HUES6 (cell line): ENCODE results near the gene CSF1R.

Experiments
- H3K27ac ChIP-seq: 2 replicates; pipeline ENCODE4 v1.7.0; 2013; ENCODE audit warnings: low read depth, mild to moderate bottlenecking, low read length, inconsistent platforms
- H3K27me3 ChIP-seq: 2 replicates; pipeline ENCODE4 v1.6.1; 2013; ENCODE audit warnings: low read length; ENCODE audit not compliant: control insufficient read depth, insufficient read depth
- H3K36me3 ChIP-seq: 2 replicates; pipeline ENCODE4 v1.6.1; 2013; ENCODE audit warnings: low read length; ENCODE audit not compliant: control insufficient read depth, insufficient read depth
- H3K4me1 ChIP-seq: 2 replicates; pipeline ENCODE4 v1.6.1; 2013; ENCODE audit warnings: low read length; ENCODE audit not compliant: control insufficient read depth, insufficient read depth
- H3K4me3 ChIP-seq: 2 replicates; pipeline ENCODE4 v1.5.1; 2013; ENCODE audit warnings: low read depth, low read length
- H3K9ac ChIP-seq: one replicate; pipeline ENCODE4 v1.6.1; 2013; ENCODE audit warnings: mild to moderate bottlenecking, low read length
- H3K9me3 ChIP-seq: 2 replicates; pipeline ENCODE4 v1.6.1; 2013; ENCODE audit warnings: low read depth, low read length; ENCODE audit not compliant: control insufficient read depth, insufficient read depth

The CSF1R gene

GRCh38 chr5:150085950-150086715 is at the start of gene CSF1R:
Gene CSF1R, minus strand, starts transcription at chr5:150086554. Its CDS starts 127 bp downstream, at chr5:150086427.
- H3K9me3 ChIP-seq = no peaks in the 10 kb centered on the region
- H3K27ac ChIP-seq = no peak within 1 kb of the TSS
- no peak within 1 kb of the TSS for H3K4me3 ChIP-seq
- peaks cover 16% of the 10 kb centered on the region for H3K4me1 ChIP-seq
- H3K9ac ChIP-seq = no peak within 1 kb of the TSS
- H3K27me3 ChIP-seq = no peaks in the 10 kb centered on the region
- no peaks in the 10 kb centered on the region for H3K36me3 ChIP-seq

GRCh38 chr5:150135557-150136304 is 49.4 kb upstream of the CSF1R start:
- Histone ChIP-seq H3K36me3 (no peaks in the 10 kb centered on the region; the same call in 1 of the 2 replicates), H3K27ac (no peak overlapping the region), H3K4me3 (no peak overlapping the region), H3K9ac (peak overlapping the region; percentile 17), H3K4me1 (peaks cover 73% of the 10 kb centered on the region), H3K27me3 (peaks cover 30% of the 10 kb centered on the region), H3K9me3 (no peaks in the 10 kb centered on the region)

- no peak overlapping the region for H3K4me3 ChIP-seq
- peaks cover 6% of the 10 kb centered on the region; the same call in 1 of the 2 replicates for H3K36me3 ChIP-seq
- H3K9me3 ChIP-seq = no peaks in the 10 kb centered on the region
- H3K4me1 ChIP-seq = peaks cover 73% of the 10 kb centered on the region
- H3K27ac ChIP-seq = no peak overlapping the region
- no peak overlapping the region for H3K9ac ChIP-seq
- H3K27me3 ChIP-seq = peaks cover 36% of the 10 kb centered on the region
Measured at GRCh38 chr5:150134198-150134588, 47.8 kb upstream of the CSF1R start.

- no peaks in the 10 kb centered on the region for H3K9me3 ChIP-seq
- peaks cover 36% of the 10 kb centered on the region for H3K27me3 ChIP-seq
- H3K27ac ChIP-seq = no peak overlapping the region
- peaks cover 10% of the 10 kb centered on the region; the same call in 1 of the 2 replicates for H3K36me3 ChIP-seq
- H3K9ac ChIP-seq = no peak overlapping the region
- no peak overlapping the region for H3K4me3 ChIP-seq
- peaks cover 68% of the 10 kb centered on the region for H3K4me1 ChIP-seq
Measured at GRCh38 chr5:150133581-150134197, 47.3 kb upstream of the CSF1R start.

- H3K27ac ChIP-seq = no peak overlapping the region
- peaks cover 58% of the 10 kb centered on the region for H3K4me1 ChIP-seq
- H3K36me3 ChIP-seq = peaks cover 10% of the 10 kb centered on the region; the same call in 1 of the 2 replicates
- no peaks in the 10 kb centered on the region for H3K9me3 ChIP-seq
- H3K4me3 ChIP-seq = no peak overlapping the region
- H3K27me3 ChIP-seq = peaks cover 36% of the 10 kb centered on the region
- no peak overlapping the region for H3K9ac ChIP-seq
Measured at GRCh38 chr5:150132740-150133139, 46.4 kb upstream of the CSF1R start.

GRCh38 chr5:150131978-150132694 is 45.8 kb upstream of the CSF1R start:
- Histone ChIP-seq H3K36me3 (peaks cover 10% of the 10 kb centered on the region; the same call in 1 of the 2 replicates), H3K9me3 (no peaks in the 10 kb centered on the region), H3K9ac (no peak overlapping the region), H3K27me3 (peaks cover 36% of the 10 kb centered on the region), H3K27ac (no peak overlapping the region), H3K4me3 (no peak overlapping the region), H3K4me1 (peaks cover 52% of the 10 kb centered on the region)

GRCh38 chr5:150131461-150131860 is 45.1 kb upstream of the CSF1R start:
- Histone ChIP-seq H3K4me3 (peak overlapping the region; percentile 1; the same call in 1 of the 2 replicates), H3K27me3 (peaks cover 36% of the 10 kb centered on the region), H3K9ac (peak overlapping the region; percentile 45), H3K27ac (no peak overlapping the region; the same call in 1 of the 2 replicates), H3K4me1 (peaks cover 45% of the 10 kb centered on the region), H3K9me3 (no peaks in the 10 kb centered on the region), H3K36me3 (peaks cover 12% of the 10 kb centered on the region; the same call in 1 of the 2 replicates)

- peaks cover 16% of the 10 kb centered on the region; the same call in 1 of the 2 replicates for H3K36me3 ChIP-seq
- peaks cover 36% of the 10 kb centered on the region for H3K4me1 ChIP-seq
- peaks cover 33% of the 10 kb centered on the region for H3K27me3 ChIP-seq
- H3K4me3 ChIP-seq = no peak overlapping the region
- peak overlapping the region; percentile 7 for H3K9ac ChIP-seq
- H3K27ac ChIP-seq = no peak overlapping the region
- H3K9me3 ChIP-seq = no peaks in the 10 kb centered on the region
Measured at GRCh38 chr5:150130493-150130922, 44.2 kb upstream of the CSF1R start.

- Histone ChIP-seq H3K36me3 (peaks cover 21% of the 10 kb centered on the region; the same call in 1 of the 2 replicates), H3K4me1 (peaks cover 36% of the 10 kb centered on the region), H3K9ac (peak overlapping the region; percentile 12), H3K4me3 (no peak overlapping the region), H3K9me3 (no peaks in the 10 kb centered on the region), H3K27ac (no peak overlapping the region), H3K27me3 (peaks cover 28% of the 10 kb centered on the region)
Measured at GRCh38 chr5:150129813-150130492, 43.6 kb upstream of the CSF1R start.

GRCh38 chr5:150129454-150129812 is 43.1 kb upstream of the CSF1R start:
- peaks cover 36% of the 10 kb centered on the region for H3K4me1 ChIP-seq
- H3K27me3 ChIP-seq = peaks cover 27% of the 10 kb centered on the region
- no peak overlapping the region for H3K27ac ChIP-seq
- H3K9me3 ChIP-seq = no peaks in the 10 kb centered on the region
- H3K9ac ChIP-seq = no peak overlapping the region
- no peak overlapping the region for H3K4me3 ChIP-seq
- peaks cover 22% of the 10 kb centered on the region; the same call in 1 of the 2 replicates for H3K36me3 ChIP-seq
